GM12801 (cell line): Measurements from ENCODE around the gene GAS7.

Source experiments
- CTCF ChIP-seq: IDR thresholded peaks from one replicate; pipeline ENCODE4 v1.5.1; 2011; ENCODE audit warnings: control low read depth; ENCODE audit not compliant: insufficient read length; ENCODE audit errors: extremely low read depth

GAS7 gene

DNA sequence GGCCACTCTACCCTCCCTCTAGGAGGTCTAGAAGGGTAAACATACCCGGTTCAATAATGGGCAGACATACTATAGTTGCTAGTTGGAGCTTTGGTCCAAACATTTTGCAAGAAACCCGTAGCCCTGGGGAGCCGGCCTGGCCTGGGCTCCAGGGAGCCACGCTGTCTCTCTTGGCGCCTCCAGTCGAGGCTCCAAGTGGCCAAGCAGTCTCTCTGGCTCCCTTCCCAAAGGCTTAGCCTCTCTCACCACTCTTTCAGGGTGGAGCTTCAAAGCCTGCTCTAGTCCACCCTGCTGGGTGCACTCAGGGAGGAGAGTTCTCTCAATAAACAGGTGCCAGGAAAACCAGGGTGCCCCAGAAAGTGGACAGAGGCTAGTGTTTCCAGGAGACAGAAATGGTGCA, 325.6 kb downstream of the GAS7 start:
- TF ChIP-seq CTCF: no peak

DNA sequence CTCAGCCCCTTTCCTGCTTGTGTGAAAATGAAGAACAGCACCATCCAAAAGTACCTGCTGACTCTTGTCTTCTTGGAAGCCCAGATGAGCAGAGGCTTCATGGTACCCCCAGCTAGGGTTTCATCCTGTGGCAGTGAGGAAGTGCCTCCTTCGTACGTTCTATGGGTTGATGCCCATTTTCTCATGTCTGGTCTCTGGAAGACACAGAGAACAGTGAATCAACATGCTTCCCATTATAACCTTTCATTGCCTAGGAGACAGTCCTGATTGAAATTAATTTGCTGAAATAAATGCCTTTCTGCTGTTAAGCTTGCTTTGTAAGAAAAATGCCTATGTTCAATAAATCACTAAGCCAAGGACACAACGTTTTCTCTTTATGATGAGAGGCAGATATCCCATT, 329.9 kb downstream of the GAS7 start:
- TF ChIP-seq CTCF: no peak

- TF ChIP-seq CTCF: no peak
These were observed 332.8 kb downstream of the GAS7 start for GRCh38 chr17:9865586-9865985.

GRCh38 chr17:9862949-9863348, 335.5 kb downstream of the GAS7 start:
- no peak for TF ChIP-seq CTCF

GRCh38 chr17:9862220-9862619, 336.2 kb downstream of the GAS7 start:
- TF ChIP-seq CTCF: no peak

GRCh38 chr17:9860851-9861250, 337.6 kb downstream of the GAS7 start:
- TF ChIP-seq CTCF: no peak
